Immature natural killer cell (primary cell): ENCODE measurements around the gene SIRT6. TPM values are rescaled to one million over a fixed set of nuclear protein-coding genes. Genes with fewer than 3 reads are reported as not detected.
"Not testable (repeated sequence)": the region's sequence is repeated elsewhere in the genome, so short reads cannot be mapped to it uniquely, and the experiment has no call there.

ENCODE experiments used
- DNase-seq, 3 donors: peaks; one replicate each; pipeline ENCODE4 v3.0.0; 2022; ENCODE audit warnings: mixed read lengths in 1 of 3
- H3K27ac Mint-ChIP-seq, 6 donors: one replicate each; pipeline ENCODE4 v1.8.0; 2020; ENCODE audit warnings: mixed read lengths in 6 of 6, mild to moderate bottlenecking in 5 of 6, inconsistent platforms in 4 of 6, moderate library complexity in 3 of 6
- H3K27me3 Mint-ChIP-seq, 3 donors: one replicate each; pipeline ENCODE4 v1.8.0; 2020 to 2021; ENCODE audit warnings: low read depth in 3 of 3, mild to moderate bottlenecking in 3 of 3, mixed read lengths in 3 of 3, moderate library complexity in 3 of 3, inconsistent platforms in 1 of 3
- H3K36me3 Mint-ChIP-seq, 3 donors: one replicate each; pipeline ENCODE4 v1.8.0; 2020; ENCODE audit warnings: mixed read lengths in 3 of 3, inconsistent platforms in 2 of 3, mild to moderate bottlenecking in 2 of 3
- H3K4me1 Mint-ChIP-seq, 2 donors: one replicate each; pipeline ENCODE4 v1.8.0; 2020; ENCODE audit warnings: inconsistent platforms in 2 of 2, mild to moderate bottlenecking in 2 of 2, mixed read lengths in 2 of 2, moderate library complexity in 1 of 2
- H3K4me3 Mint-ChIP-seq, 5 donors: one replicate each; pipeline ENCODE4 v1.8.0; 2020; ENCODE audit warnings: mild to moderate bottlenecking in 5 of 5, mixed read lengths in 5 of 5, inconsistent platforms in 3 of 5, moderate library complexity in 3 of 5
- H3K9me3 Mint-ChIP-seq, 6 donors: one replicate each; pipeline ENCODE4 v1.8.0; 2020; ENCODE audit warnings: mild to moderate bottlenecking in 6 of 6, mixed read lengths in 6 of 6, inconsistent platforms in 4 of 6, moderate library complexity in 3 of 6
- polyA plus RNA-seq, 3 donors: library from polyadenylated mRNA; unstranded; fragments of 300-500 nt; fragmentation: Illumina TruSeq; gene quantifications; one replicate each; pipeline ENCODE4 v1.2.3, GENCODE V29; 2021

Gene SIRT6
- polyA plus RNA-seq, 3 donors from 2014 or later: 0.86 to 7.4 (median 1.4) TPM

GRCh38 chr19:4151623-4152022 is 30.7 kb downstream of the SIRT6 start:
- no peak overlapping the region for H3K27ac Mint-ChIP-seq
- H3K4me1 Mint-ChIP-seq: peaks cover 4 to 10% of the 10 kb centered on the region in 2 donors
- H3K9me3 Mint-ChIP-seq: no peaks in the 10 kb centered on the region
- peaks cover 1 to 3% (median 2%) of the 10 kb centered on the region in 3 donors for H3K27me3 Mint-ChIP-seq
- DNase-seq: no peak
- H3K4me3 Mint-ChIP-seq: no peak overlapping the region
- no peaks in the 10 kb centered on the region for H3K36me3 Mint-ChIP-seq

- Mint-ChIP-seq H3K27me3 (peaks cover 3% of the 10 kb centered on the region in 3 donors), H3K9me3 (no peaks in the 10 kb centered on the region), H3K4me1 (peaks cover 4 to 10% of the 10 kb centered on the region in 2 donors), H3K4me3 (no peak overlapping the region), H3K27ac (no peak overlapping the region), H3K36me3 (no peaks in the 10 kb centered on the region)
- no peak for DNase-seq
These were observed 32.7 kb downstream of the SIRT6 start for GRCh38 chr19:4149518-4150288.

- peaks cover 3 to 8% (median 3%) of the 10 kb centered on the region in 3 donors for H3K27me3 Mint-ChIP-seq
- peaks cover 8 to 9% of the 10 kb centered on the region in 2 donors for H3K4me1 Mint-ChIP-seq
- no peak overlapping the region for H3K4me3 Mint-ChIP-seq
- no peak for DNase-seq
- no peaks in the 10 kb centered on the region for H3K9me3 Mint-ChIP-seq
- H3K36me3 Mint-ChIP-seq: no peaks in the 10 kb centered on the region
- no peak overlapping the region for H3K27ac Mint-ChIP-seq
These were observed 37.6 kb downstream of the SIRT6 start for GRCh38 chr19:4144666-4145249.

GRCh38 chr19:4142916-4143315 is 39.4 kb downstream of the SIRT6 start:
- not testable (repeated sequence) for DNase-seq, H3K4me3 Mint-ChIP-seq, H3K27ac Mint-ChIP-seq, H3K9me3 Mint-ChIP-seq, H3K27me3 Mint-ChIP-seq, H3K36me3 Mint-ChIP-seq
- peaks cover 13 to 14% of the 10 kb centered on the region in 2 donors for H3K4me1 Mint-ChIP-seq

GRCh38 chr19:4140237-4140711 is 42.1 kb downstream of the SIRT6 start:
- H3K4me3 Mint-ChIP-seq: peak overlapping the region in 2 of 5 donors; percentile 31 to 65
- no peaks in the 10 kb centered on the region for H3K9me3 Mint-ChIP-seq
- DNase-seq: peak in 2 of 3 donors; percentile 28 to 29
- H3K36me3 Mint-ChIP-seq: no peaks in the 10 kb centered on the region
- peaks cover 13 to 14% of the 10 kb centered on the region in 2 donors for H3K4me1 Mint-ChIP-seq
- peaks cover 0 to 4% (median 3%) of the 10 kb centered on the region in 3 donors for H3K27me3 Mint-ChIP-seq
- peak overlapping the region in 1 of 6 donors; percentile 71 for H3K27ac Mint-ChIP-seq

GRCh38 chr19:4139614-4140236 is 42.6 kb downstream of the SIRT6 start:
- Mint-ChIP-seq H3K9me3 (no peaks in the 10 kb centered on the region), H3K27ac (peak overlapping the region in 5 of 6 donors; percentile 3 to 88 (median 31)), H3K27me3 (peaks cover 0 to 8% (median 3%) of the 10 kb centered on the region in 3 donors), H3K4me1 (peaks cover 13 to 14% of the 10 kb centered on the region in 2 donors), H3K4me3 (peak overlapping the region in 4 of 5 donors; percentile 11 to 65 (median 48)), H3K36me3 (no peaks in the 10 kb centered on the region)
- DNase-seq: peak; percentile 77 to 81 (median 80)

GRCh38 chr19:4138445-4138844 is 43.9 kb downstream of the SIRT6 start:
- DNase-seq: no peak
- H3K9me3 Mint-ChIP-seq: no peaks in the 10 kb centered on the region
- H3K4me1 Mint-ChIP-seq: peaks cover 13 to 14% of the 10 kb centered on the region in 2 donors
- no peak overlapping the region for H3K27ac Mint-ChIP-seq
- H3K36me3 Mint-ChIP-seq: no peaks in the 10 kb centered on the region
- peaks cover 0 to 3% (median 0%) of the 10 kb centered on the region in 3 donors for H3K27me3 Mint-ChIP-seq
- H3K4me3 Mint-ChIP-seq: no peak overlapping the region

GRCh38 chr19:4136680-4137088 is 45.7 kb downstream of the SIRT6 start:
- Mint-ChIP-seq H3K4me3 (no peak overlapping the region), H3K4me1 (peaks cover 13 to 14% of the 10 kb centered on the region in 2 donors), H3K9me3 (no peaks in the 10 kb centered on the region), H3K27me3 (peaks cover 0 to 3% (median 0%) of the 10 kb centered on the region in 3 donors), H3K27ac (no peak overlapping the region), H3K36me3 (no peaks in the 10 kb centered on the region)
- DNase-seq: no peak

- not testable (repeated sequence) for H3K9me3 Mint-ChIP-seq, H3K36me3 Mint-ChIP-seq, H3K4me3 Mint-ChIP-seq, H3K27ac Mint-ChIP-seq, H3K27me3 Mint-ChIP-seq, DNase-seq
- peaks cover 11% of the 10 kb centered on the region in 2 donors for H3K4me1 Mint-ChIP-seq
These were observed 47.0 kb downstream of the SIRT6 start for GRCh38 chr19:4135386-4135785.

GRCh38 chr19:4134351-4134750 is 48.0 kb downstream of the SIRT6 start:
- Mint-ChIP-seq H3K27me3 (peaks cover 0 to 3% (median 2%) of the 10 kb centered on the region in 3 donors), H3K36me3 (no peaks in the 10 kb centered on the region)

GRCh38 chr19:4130744-4131438 is 51.5 kb downstream of the SIRT6 start:
- DNase-seq: no peak
- Mint-ChIP-seq H3K27me3 (peaks cover 0 to 3% (median 2%) of the 10 kb centered on the region in 3 donors), H3K36me3 (no peaks in the 10 kb centered on the region), H3K4me3 (no peak overlapping the region), H3K4me1 (no peaks in the 10 kb centered on the region), H3K9me3 (no peaks in the 10 kb centered on the region), H3K27ac (no peak overlapping the region)

More at GRCh38 chr19:4134351-4134750, 48.0 kb downstream of the SIRT6 start:
- H3K4me1 Mint-ChIP-seq: peaks cover under 1% of the 10 kb centered on the region in 2 donors
- no peaks in the 10 kb centered on the region for H3K9me3 Mint-ChIP-seq
- no peak overlapping the region for H3K4me3 Mint-ChIP-seq
- no peak overlapping the region for H3K27ac Mint-ChIP-seq
- no peak for DNase-seq

GRCh38 chr19:4129050-4129449 is 53.3 kb downstream of the SIRT6 start:
- not testable (repeated sequence) for DNase-seq, H3K27me3 Mint-ChIP-seq, H3K4me3 Mint-ChIP-seq, H3K36me3 Mint-ChIP-seq, H3K27ac Mint-ChIP-seq, H3K9me3 Mint-ChIP-seq, H3K4me1 Mint-ChIP-seq

GRCh38 chr19:4127322-4127721 is 55.0 kb downstream of the SIRT6 start:
- peaks cover 10 to 12% of the 10 kb centered on the region in 2 donors for H3K4me1 Mint-ChIP-seq
- not testable (repeated sequence) for H3K36me3 Mint-ChIP-seq, H3K4me3 Mint-ChIP-seq, DNase-seq, H3K9me3 Mint-ChIP-seq, H3K27ac Mint-ChIP-seq, H3K27me3 Mint-ChIP-seq
